Measurements from ENCODE around the gene PRR36. TPM values are rescaled to one million over a fixed set of nuclear protein-coding genes. Genes with fewer than 3 reads are reported as not detected.

PRR36 gene
- total RNA-seq, 1 donor from 2014 or later, result 37.4 TPM

DNA sequence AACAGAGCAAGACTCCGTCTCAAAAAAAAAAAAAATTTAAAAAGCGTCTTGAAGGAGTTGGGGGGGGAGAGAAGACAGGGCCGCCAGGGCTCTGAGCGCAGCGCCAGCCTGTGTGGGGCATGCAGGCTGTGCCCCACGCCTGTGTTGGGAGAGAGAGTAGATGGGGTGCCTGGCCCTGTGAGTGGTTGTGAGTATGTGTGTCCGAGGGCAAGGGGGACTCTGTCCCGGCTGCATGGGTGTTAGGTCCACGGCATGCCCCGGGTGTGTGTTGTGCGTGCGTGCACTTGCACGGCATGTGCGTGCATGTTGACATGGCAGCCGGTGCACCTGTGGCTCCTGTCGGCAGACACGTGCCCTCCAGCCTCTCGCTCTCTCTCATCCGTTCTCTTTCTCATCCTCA is 32.9 kb upstream of the PRR36 start:
- Mint-ChIP-seq H3K9me3 (ENCODE audit: low read depth) (no peaks in the 10 kb centered on the region), H3K27ac (no peak overlapping the region), H3K4me1 (ENCODE audit: low read depth) (peaks cover 19% of the 10 kb centered on the region), H3K4me3 (ENCODE audit: low read depth) (no peak overlapping the region), H3K36me3 (ENCODE audit: insufficient read depth) (peaks cover 8% of the 10 kb centered on the region), H3K27me3 (no peaks in the 10 kb centered on the region)
- no peak for TF ChIP-seq CTCF (IDR thresholded peaks at IDR 0.05; ENCODE audit: unreplicated experiment)
- DNase-seq (ENCODE audit: low spot score, unreplicated experiment), result no peak

GRCh38 chr19:7905859-7906258 is 31.7 kb upstream of the PRR36 start:
- no peak for TF ChIP-seq CTCF (IDR thresholded peaks at IDR 0.05; ENCODE audit: unreplicated experiment)
- Mint-ChIP-seq H3K9me3 (ENCODE audit: low read depth) (no peaks in the 10 kb centered on the region), H3K36me3 (ENCODE audit: insufficient read depth) (peaks cover 3% of the 10 kb centered on the region), H3K4me3 (ENCODE audit: low read depth) (peak overlapping the region; percentile 66), H3K27ac (no peak overlapping the region), H3K27me3 (no peaks in the 10 kb centered on the region), H3K4me1 (ENCODE audit: low read depth) (peaks cover 19% of the 10 kb centered on the region)
- DNase-seq (ENCODE audit: low spot score, unreplicated experiment), result no peak

- H3K4me1 Mint-ChIP-seq (ENCODE audit: low read depth), result peaks cover 19% of the 10 kb centered on the region
- DNase-seq (ENCODE audit: low spot score, unreplicated experiment), result no peak
- H3K36me3 Mint-ChIP-seq (ENCODE audit: insufficient read depth), result no peaks in the 10 kb centered on the region
- H3K9me3 Mint-ChIP-seq (ENCODE audit: low read depth), result no peaks in the 10 kb centered on the region
- peak overlapping the region; percentile 92 for H3K27ac Mint-ChIP-seq
- H3K4me3 Mint-ChIP-seq (ENCODE audit: low read depth), result peak overlapping the region; percentile 88
- H3K27me3 Mint-ChIP-seq, result no peaks in the 10 kb centered on the region
- TF ChIP-seq CTCF (IDR thresholded peaks at IDR 0.05; ENCODE audit: unreplicated experiment), result no peak
These were observed 31.1 kb upstream of the PRR36 start for GRCh38 chr19:7905268-7905667.

- H3K4me3 Mint-ChIP-seq (ENCODE audit: low read depth), result peak overlapping the region; percentile 88
- DNase-seq (ENCODE audit: low spot score, unreplicated experiment), result no peak
- no peaks in the 10 kb centered on the region for H3K36me3 Mint-ChIP-seq (ENCODE audit: insufficient read depth)
- no peak for TF ChIP-seq CTCF (IDR thresholded peaks at IDR 0.05; ENCODE audit: unreplicated experiment)
- H3K27me3 Mint-ChIP-seq, result no peaks in the 10 kb centered on the region
- H3K4me1 Mint-ChIP-seq (ENCODE audit: low read depth), result peaks cover 19% of the 10 kb centered on the region
- H3K27ac Mint-ChIP-seq, result peak overlapping the region; percentile 92
- no peaks in the 10 kb centered on the region for H3K9me3 Mint-ChIP-seq (ENCODE audit: low read depth)
These were observed 30.2 kb upstream of the PRR36 start for GRCh38 chr19:7904074-7905020.

GRCh38 chr19:7903244-7904073 is 29.3 kb upstream of the PRR36 start, which contains the start of gene MAP2K7:
MAP2K7 (plus strand) TSS chr19:7903877; CDS start chr19:7903945, 68 bp downstream.
- peak within 1 kb of the TSS; percentile 96 for H3K27ac Mint-ChIP-seq
- DNase-seq (ENCODE audit: low spot score, unreplicated experiment), result peak; percentile 100
- peak within 1 kb of the TSS; percentile 88 for H3K4me3 Mint-ChIP-seq (ENCODE audit: low read depth)
- no peaks in the 10 kb centered on the region for H3K27me3 Mint-ChIP-seq
- no peaks in the 10 kb centered on the region for H3K9me3 Mint-ChIP-seq (ENCODE audit: low read depth)
- TF ChIP-seq CTCF (IDR thresholded peaks at IDR 0.05; ENCODE audit: unreplicated experiment), result peak; percentile 61
- H3K36me3 Mint-ChIP-seq (ENCODE audit: insufficient read depth), result no peaks in the 10 kb centered on the region
- peaks cover 19% of the 10 kb centered on the region for H3K4me1 Mint-ChIP-seq (ENCODE audit: low read depth)
